CD8-positive, alpha-beta memory T cell (primary cell): ENCODE results near the gene PTPRJ. TPM values are rescaled to one million over a fixed set of nuclear protein-coding genes. Genes with fewer than 3 reads are reported as not detected.
A peak's percentile ranks its signal among the peaks of the same experiment; 100 is the strongest.

ENCODE experiments used
- CTCF ChIA-PET: fragments of 350-600 bp; sonication (Branson Sonifier 250); formaldehyde crosslinking; loops from one replicate; lab custom pipeline; 2021; ENCODE audit warnings: antibody characterized with exemption; lab: Charles Lee
- POLR2A ChIA-PET: fragments of 350-600 bp; sonication (Branson Sonifier 250); formaldehyde crosslinking; loops from one replicate; lab custom pipeline; 2021; ENCODE audit warnings: antibody characterized with exemption; lab: Charles Lee
- DNase-seq, 5 donors: peaks; one replicate each; pipeline versions ENCODE4 v3.0.0 to v3.0.0-alpha.2; 2020 to 2022; ENCODE audit warnings: mixed read lengths in 1 of 5
- H3K27ac ChIP-seq: one replicate; pipeline ENCODE4 v1.7.0; 2013; ENCODE audit warnings: low read depth, mild to moderate bottlenecking, low read length, moderate library complexity
- H3K27me3 ChIP-seq: 2 replicates; pipeline ENCODE4 v1.7.0; 2013; ENCODE audit warnings: low read length, mild to moderate bottlenecking; ENCODE audit not compliant: insufficient read depth, poor library complexity, severe bottlenecking
- H3K36me3 ChIP-seq: 2 replicates; pipeline ENCODE4 v1.7.0; 2013; ENCODE audit warnings: mild to moderate bottlenecking, low read length, moderate library complexity; ENCODE audit not compliant: insufficient read depth
- H3K4me1 ChIP-seq: 2 replicates; pipeline ENCODE4 v1.7.0; 2013; ENCODE audit warnings: mild to moderate bottlenecking, low read length, moderate library complexity; ENCODE audit not compliant: insufficient read depth
- H3K4me3 ChIP-seq: 2 replicates; pipeline ENCODE4 v1.7.0; 2013; ENCODE audit warnings: mild to moderate bottlenecking, low read length
- H3K9me3 ChIP-seq: 2 replicates; pipeline ENCODE4 v1.7.0; 2013; ENCODE audit warnings: mild to moderate bottlenecking, low read length
- H3K27ac Mint-ChIP-seq, 8 donors: one replicate each; pipeline ENCODE4 v1.8.0; 2020 to 2021; ENCODE audit warnings: mixed read lengths in 8 of 8, mild to moderate bottlenecking in 6 of 8, inconsistent platforms in 3 of 8, moderate library complexity in 3 of 8
- H3K27me3 Mint-ChIP-seq, 2 donors: one replicate each; pipeline ENCODE4 v1.8.0; 2020 to 2021; ENCODE audit warnings: mixed read lengths in 2 of 2, mild to moderate bottlenecking in 1 of 2, moderate library complexity in 1 of 2
- H3K36me3 Mint-ChIP-seq, 3 donors: one replicate each; pipeline ENCODE4 v1.8.0; 2020 to 2021; ENCODE audit warnings: mixed read lengths in 3 of 3, inconsistent platforms in 1 of 3, mild to moderate bottlenecking in 1 of 3
- H3K4me1 Mint-ChIP-seq, 3 donors: one replicate each; pipeline ENCODE4 v1.8.0; 2020 to 2021; ENCODE audit warnings: mixed read lengths in 3 of 3, inconsistent platforms in 1 of 3, mild to moderate bottlenecking in 1 of 3
- H3K4me3 Mint-ChIP-seq, 7 donors: one replicate each; pipeline ENCODE4 v1.8.0; 2020 to 2021; ENCODE audit warnings: mixed read lengths in 7 of 7, mild to moderate bottlenecking in 6 of 7, moderate library complexity in 4 of 7, inconsistent platforms in 2 of 7
- H3K9me3 Mint-ChIP-seq, 5 donors: one replicate each; pipeline ENCODE4 v1.8.0; 2020 to 2022; ENCODE audit warnings: mixed read lengths in 5 of 5, mild to moderate bottlenecking in 3 of 5, moderate library complexity in 2 of 5, inconsistent platforms in 1 of 5
- polyA plus RNA-seq: library from polyadenylated mRNA; unstranded; fragments of 300-500 nt; fragmentation: Illumina TruSeq; gene quantifications from one replicate; pipeline ENCODE4 v1.2.3, GENCODE V29; 2021
- total RNA-seq, 2 experiments: library from RNA; stranded (reverse); gene quantifications; one replicate each; pipeline ENCODE4 v1.2.3, GENCODE V29; 2021

The PTPRJ gene
- total and polyA plus RNA-seq, 3 experiments from 2014 or later = 16.0 to 25.6 (median 25.1) TPM

DNA sequence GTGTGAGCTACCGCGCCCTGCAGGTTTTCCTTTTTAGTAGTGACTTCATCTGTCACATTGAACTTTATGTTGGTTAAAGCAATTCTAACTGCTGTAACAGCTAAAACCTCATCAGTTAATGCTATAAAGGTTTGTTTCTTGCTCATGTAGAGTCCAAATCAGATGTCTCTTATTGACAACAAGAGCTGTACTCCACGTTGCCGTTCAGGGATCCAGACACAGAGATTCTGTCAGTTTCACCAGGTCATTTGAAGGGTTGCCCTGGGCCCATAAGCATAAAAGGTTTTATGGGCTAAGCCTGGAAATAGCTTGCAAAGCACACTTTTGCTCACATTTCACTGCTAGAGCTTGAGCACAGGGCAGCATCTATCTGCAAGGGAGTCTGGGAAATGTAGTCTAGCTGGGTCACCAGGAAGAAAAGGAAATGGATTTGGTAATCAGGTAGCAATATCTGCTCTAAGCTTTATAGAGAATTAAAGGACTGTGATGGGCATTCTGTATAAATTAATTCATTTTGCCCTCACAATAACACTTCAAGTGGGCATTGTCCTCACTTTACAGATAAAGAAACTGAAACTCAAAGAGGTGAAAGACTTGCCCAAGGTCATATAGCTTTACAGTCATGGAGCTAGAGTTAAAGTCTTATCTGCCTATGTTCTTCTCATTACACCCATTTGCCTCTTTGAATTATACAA lies 25.2 kb upstream of the PTPRJ start:
- H3K27me3 ChIP-seq = no peaks in the 10 kb centered on the region
- no peaks in the 10 kb centered on the region for H3K9me3 ChIP-seq
- CTCF ChIA-PET = interaction anchor here (0.8 to 2.0 kb wide), 8 partner anchors 11 to 157 kb away, joined by 3 to 7 read pairs (median 3); no protein-coding TSS in a partner anchor
- Mint-ChIP-seq H3K27me3 (no peaks in the 10 kb centered on the region), H3K9me3 (no peaks in the 10 kb centered on the region), H3K4me3 (no peak overlapping the region), H3K27ac (peak overlapping the region in 4 of 8 donors; percentile 14 to 36 (median 28)), H3K4me1 (peaks cover 15 to 24% (median 22%) of the 10 kb centered on the region in 3 donors), H3K36me3 (no peaks in the 10 kb centered on the region)
- no peaks in the 10 kb centered on the region for H3K36me3 ChIP-seq
- DNase-seq = peak in 1 of 5 donors; percentile 20
- peaks cover 14% of the 10 kb centered on the region for H3K4me1 ChIP-seq
- H3K4me3 ChIP-seq = no peak overlapping the region
- no peak overlapping the region for H3K27ac ChIP-seq
- POLR2A ChIA-PET = interaction anchor here (1.0 kb wide), 1 partner anchor 101 kb away, joined by 4 read pairs; no protein-coding TSS in a partner anchor

DNA sequence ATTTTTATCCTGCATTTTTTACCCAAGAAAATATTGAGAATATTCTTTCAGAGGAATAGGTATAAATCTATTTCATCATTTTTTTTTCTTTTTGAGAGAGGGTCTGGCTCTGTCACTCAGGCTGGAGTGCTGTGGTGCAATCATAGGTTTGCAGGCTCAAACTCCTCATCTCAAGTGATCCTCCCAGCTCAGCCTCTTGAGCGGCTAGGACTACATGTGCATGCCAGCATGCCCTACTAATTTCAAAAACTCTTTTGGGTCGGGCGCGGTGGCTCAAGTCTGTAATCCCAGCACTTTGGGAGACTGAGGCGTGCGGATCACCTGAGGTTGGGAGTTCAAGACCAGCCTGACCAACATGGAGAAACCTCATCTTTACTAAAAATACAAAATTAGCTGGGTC lies 20.3 kb upstream of the PTPRJ start:
- Histone ChIP-seq H3K27me3 (no peaks in the 10 kb centered on the region), H3K27ac (no peak overlapping the region), H3K36me3 (no peaks in the 10 kb centered on the region), H3K9me3 (no peaks in the 10 kb centered on the region), H3K4me1 (peaks cover 7% of the 10 kb centered on the region), H3K4me3 (no peak overlapping the region)
- no peak overlapping the region for H3K4me3 Mint-ChIP-seq
- peaks cover 5 to 8% (median 7%) of the 10 kb centered on the region in 3 donors for H3K4me1 Mint-ChIP-seq
- H3K36me3 Mint-ChIP-seq = no peaks in the 10 kb centered on the region
- POLR2A ChIA-PET = interaction anchor here (0.7 kb wide), 1 partner anchor 133 kb away, joined by 4 read pairs; no protein-coding TSS in a partner anchor
- H3K9me3 Mint-ChIP-seq = no peaks in the 10 kb centered on the region
- H3K27me3 Mint-ChIP-seq = peaks cover 0 to 2% of the 10 kb centered on the region in 2 donors
- DNase-seq = no peak
- CTCF ChIA-PET = no interaction called here
- no peak overlapping the region for H3K27ac Mint-ChIP-seq

DNA sequence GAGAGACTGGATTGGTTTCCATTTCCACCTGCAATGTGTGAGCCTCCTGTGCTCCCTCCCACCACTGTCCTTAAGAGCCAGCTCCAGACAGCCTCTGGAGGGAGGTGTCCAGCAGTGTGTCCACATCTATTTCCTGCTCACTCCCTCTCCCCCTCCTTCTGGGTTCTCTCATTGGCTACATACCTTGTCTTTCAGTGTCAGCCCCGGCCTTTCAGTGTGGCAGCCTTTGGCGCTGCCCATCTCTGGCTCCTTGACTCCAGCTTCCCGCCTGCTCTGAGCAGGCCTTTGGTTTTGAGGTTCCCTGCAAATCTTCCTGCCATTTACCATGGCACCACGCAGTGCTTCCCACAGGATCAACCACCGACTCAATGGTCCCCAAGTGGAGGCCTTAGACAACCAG lies 19.0 kb upstream of the PTPRJ start:
- H3K4me3 Mint-ChIP-seq = no peak overlapping the region
- Histone ChIP-seq H3K4me3 (no peak overlapping the region), H3K9me3 (no peaks in the 10 kb centered on the region), H3K27me3 (no peaks in the 10 kb centered on the region), H3K36me3 (no peaks in the 10 kb centered on the region), H3K4me1 (no peaks in the 10 kb centered on the region), H3K27ac (no peak overlapping the region)
- no peak for DNase-seq
- CTCF ChIA-PET = interaction anchor here (1.9 kb wide), 1 partner anchor 148 kb away, joined by 10 read pairs; no protein-coding TSS in a partner anchor
- no peak overlapping the region for H3K27ac Mint-ChIP-seq
- H3K36me3 Mint-ChIP-seq = no peaks in the 10 kb centered on the region
- no peaks in the 10 kb centered on the region for H3K4me1 Mint-ChIP-seq
- POLR2A ChIA-PET = no interaction called here
- H3K9me3 Mint-ChIP-seq = no peaks in the 10 kb centered on the region
- peaks cover 0 to 2% of the 10 kb centered on the region in 2 donors for H3K27me3 Mint-ChIP-seq

DNA sequence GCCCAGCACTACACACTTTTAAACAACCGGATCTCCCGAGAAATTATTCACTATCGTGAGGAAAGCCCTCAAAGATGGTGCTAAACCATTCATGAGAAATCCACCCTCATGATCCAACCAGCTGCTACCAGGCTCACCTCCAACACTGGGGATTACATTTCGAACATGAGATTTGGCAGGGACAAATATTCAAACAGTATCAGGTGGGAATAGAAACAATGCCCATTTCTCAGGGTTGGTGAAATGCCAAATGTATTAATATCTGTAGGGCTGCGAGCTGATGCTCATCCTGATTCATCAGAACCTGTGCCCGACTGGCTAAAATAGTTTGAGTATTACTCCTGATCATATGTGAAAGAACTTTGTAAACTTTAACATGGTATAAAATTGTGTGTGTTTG lies 15.8 kb upstream of the PTPRJ start:
- CTCF ChIA-PET = interaction anchor here (0.7 to 2.2 kb wide), 4 partner anchors 30 to 259 kb away, joined by 3 to 7 read pairs (median 4); no protein-coding TSS in a partner anchor
- H3K4me3 ChIP-seq = no peak overlapping the region
- no peak overlapping the region for H3K27ac ChIP-seq
- no peaks in the 10 kb centered on the region for H3K27me3 ChIP-seq
- no peaks in the 10 kb centered on the region for H3K36me3 ChIP-seq
- Mint-ChIP-seq H3K36me3 (no peaks in the 10 kb centered on the region), H3K27me3 (peaks cover 0 to 3% of the 10 kb centered on the region in 2 donors), H3K9me3 (no peaks in the 10 kb centered on the region), H3K4me1 (no peaks in the 10 kb centered on the region), H3K27ac (no peak overlapping the region), H3K4me3 (no peak overlapping the region)
- H3K9me3 ChIP-seq = no peaks in the 10 kb centered on the region
- POLR2A ChIA-PET = no interaction called here
- no peaks in the 10 kb centered on the region for H3K4me1 ChIP-seq
- DNase-seq = no peak

DNA sequence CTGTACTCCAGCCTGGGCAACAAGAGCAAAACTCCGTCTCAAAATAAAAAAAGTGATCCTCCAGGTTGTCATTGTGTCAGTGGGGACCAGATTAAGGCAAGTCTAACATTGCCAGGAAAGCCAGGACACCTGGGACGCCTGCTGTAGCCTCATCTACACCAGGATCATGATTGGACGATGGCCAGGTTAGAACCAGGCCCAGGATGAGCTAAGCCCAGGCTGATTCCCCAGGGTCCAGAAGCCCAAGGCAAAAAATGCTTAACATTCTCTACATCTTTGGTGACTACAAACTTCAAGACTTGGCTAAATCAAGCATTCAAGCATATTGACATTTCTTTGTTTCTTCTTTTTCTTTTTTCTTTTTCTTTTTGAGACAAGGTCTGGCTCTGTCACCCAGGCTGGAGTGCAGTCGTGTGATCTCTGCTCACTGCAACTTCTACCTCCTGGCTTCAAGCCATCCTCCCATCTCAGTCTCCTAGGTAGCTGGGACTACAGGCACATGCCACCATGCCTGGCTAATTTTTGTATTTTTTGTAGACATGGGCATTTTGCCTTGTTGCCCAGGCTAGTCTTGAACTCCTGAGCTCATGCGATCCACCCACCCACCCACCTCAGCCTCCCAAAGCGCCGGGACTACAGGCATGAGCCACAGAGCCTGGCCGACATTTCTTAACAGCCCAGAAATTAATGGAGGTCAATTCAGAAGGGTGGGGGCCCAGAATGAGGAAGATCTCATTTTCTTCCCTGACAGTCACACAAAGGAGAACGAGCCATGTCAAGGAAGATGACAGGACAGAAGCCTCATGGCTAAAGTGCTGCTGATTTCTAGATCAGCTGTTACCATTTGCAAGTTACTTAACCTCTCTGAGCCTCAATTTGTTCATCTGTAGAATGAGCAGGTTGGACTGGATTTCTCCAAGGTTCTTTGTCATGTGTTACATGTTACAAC lies 12.5 kb upstream of the PTPRJ start:
- CTCF ChIA-PET = interaction anchor here (1.2 to 1.5 kb wide), 2 partner anchors 13 to 33 kb away, joined by 3 read pairs; no protein-coding TSS in a partner anchor
- POLR2A ChIA-PET = no interaction called here
- no peak for DNase-seq

DNA sequence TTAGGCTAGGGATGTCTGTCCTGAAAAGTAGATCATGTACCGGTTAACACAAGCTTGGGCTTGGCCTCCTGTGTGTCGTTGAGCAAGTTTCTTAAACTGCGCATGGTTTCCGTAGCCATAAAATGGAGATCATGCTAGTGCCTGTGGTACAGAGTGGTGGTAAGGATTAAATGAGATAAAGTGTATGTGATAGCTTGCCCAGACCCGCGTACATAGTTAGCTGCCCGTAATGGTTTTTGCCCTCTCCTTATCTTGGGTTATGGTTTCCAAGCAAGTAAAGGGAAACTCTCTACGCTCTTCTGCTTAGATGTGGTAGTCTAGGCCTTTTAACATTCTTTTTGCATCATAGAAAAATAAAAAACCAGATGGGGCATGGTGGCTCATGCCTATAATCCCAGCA lies 11.0 kb upstream of the PTPRJ start:
- POLR2A ChIA-PET = no interaction called here
- CTCF ChIA-PET = interaction anchor here (1.4 to 2.3 kb wide), 3 partner anchors 11 to 140 kb away, joined by 3 to 7 read pairs (median 5); no protein-coding TSS in a partner anchor
- no peak for DNase-seq

More for the DNA sequence above, 12.5 kb upstream of the PTPRJ start:
- H3K27me3 Mint-ChIP-seq = peaks cover 0 to 2% of the 10 kb centered on the region in 2 donors
- H3K27ac Mint-ChIP-seq = no peak overlapping the region
- Histone ChIP-seq H3K4me1 (no peaks in the 10 kb centered on the region), H3K4me3 (no peak overlapping the region), H3K9me3 (no peaks in the 10 kb centered on the region), H3K36me3 (no peaks in the 10 kb centered on the region), H3K27ac (no peak overlapping the region), H3K27me3 (no peaks in the 10 kb centered on the region)
- H3K4me3 Mint-ChIP-seq = no peak overlapping the region
- no peaks in the 10 kb centered on the region for H3K9me3 Mint-ChIP-seq
- no peaks in the 10 kb centered on the region for H3K4me1 Mint-ChIP-seq
- no peaks in the 10 kb centered on the region for H3K36me3 Mint-ChIP-seq

DNA sequence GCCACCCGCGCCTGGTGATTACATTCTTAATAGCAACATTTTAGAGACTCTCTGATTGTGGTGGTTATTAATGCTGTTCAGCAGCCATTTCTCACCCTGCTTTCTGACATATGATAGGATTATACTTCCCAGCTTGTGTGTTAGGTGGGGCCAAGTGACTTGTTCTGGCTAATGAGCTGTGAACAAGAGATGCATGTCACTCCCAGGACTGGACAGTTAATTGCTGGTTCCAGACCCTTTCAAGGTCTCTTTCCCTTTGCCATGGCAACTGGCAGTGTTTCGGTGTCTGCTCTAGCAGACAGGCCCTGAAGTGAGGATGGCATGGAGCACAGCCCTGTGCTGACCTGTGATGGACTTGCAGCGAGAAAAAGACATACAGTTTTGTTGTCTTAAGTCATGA lies 8.9 kb upstream of the PTPRJ start:
- Histone ChIP-seq H3K27me3 (no peaks in the 10 kb centered on the region), H3K36me3 (no peaks in the 10 kb centered on the region), H3K4me3 (no peak overlapping the region), H3K27ac (no peak overlapping the region), H3K4me1 (no peaks in the 10 kb centered on the region), H3K9me3 (no peaks in the 10 kb centered on the region)
- peaks cover 0 to 2% of the 10 kb centered on the region in 2 donors for H3K27me3 Mint-ChIP-seq
- no peak overlapping the region for H3K4me3 Mint-ChIP-seq
- peak overlapping the region in 2 of 8 donors; percentile 33 to 46 for H3K27ac Mint-ChIP-seq
- CTCF ChIA-PET = interaction anchor here (0.8 to 2.3 kb wide), 4 partner anchors 12 to 137 kb away, joined by 3 to 7 read pairs (median 4); no protein-coding TSS in a partner anchor
- POLR2A ChIA-PET = no interaction called here
- no peaks in the 10 kb centered on the region for H3K9me3 Mint-ChIP-seq
- no peak for DNase-seq
- peaks cover 8 to 11% (median 9%) of the 10 kb centered on the region in 3 donors for H3K4me1 Mint-ChIP-seq
- H3K36me3 Mint-ChIP-seq = no peaks in the 10 kb centered on the region

More for the DNA sequence above, 11.0 kb upstream of the PTPRJ start:
- no peaks in the 10 kb centered on the region for H3K4me1 ChIP-seq
- H3K27me3 ChIP-seq = no peaks in the 10 kb centered on the region
- H3K4me1 Mint-ChIP-seq = peaks cover 4 to 6% (median 4%) of the 10 kb centered on the region in 3 donors
- no peak overlapping the region for H3K4me3 Mint-ChIP-seq
- no peaks in the 10 kb centered on the region for H3K9me3 ChIP-seq
- no peaks in the 10 kb centered on the region for H3K9me3 Mint-ChIP-seq
- peak overlapping the region in 3 of 8 donors; percentile 27 to 57 (median 32) for H3K27ac Mint-ChIP-seq
- H3K27me3 Mint-ChIP-seq = peaks cover 0 to 2% of the 10 kb centered on the region in 2 donors
- no peaks in the 10 kb centered on the region for H3K36me3 Mint-ChIP-seq
- no peak overlapping the region for H3K4me3 ChIP-seq
- no peak overlapping the region for H3K27ac ChIP-seq
- H3K36me3 ChIP-seq = no peaks in the 10 kb centered on the region
